Osteoblast (primary cell): ENCODE data around the gene C19orf44. TPM values are rescaled to one million over a fixed set of nuclear protein-coding genes. Genes with fewer than 3 reads are reported as not detected.

Experiments
- DNase-seq: peaks from one replicate; pipeline ENCODE4 v3.0.0; 2011; ENCODE audit warnings: low spot score, mixed read lengths; ENCODE audit not compliant: insufficient read length; ENCODE audit errors: missing footprints
- H2AFZ ChIP-seq: 2 replicates; pipeline ENCODE4 v1.6.0; 2011; ENCODE audit warnings: mild to moderate bottlenecking, low read length
- H3K27ac ChIP-seq: 2 replicates; pipeline ENCODE4 v1.5.1; 2011; ENCODE audit warnings: mild to moderate bottlenecking, low read depth, low read length, moderate library complexity
- H3K27me3 ChIP-seq: 2 replicates; pipeline ENCODE4 v1.6.0; 2012; ENCODE audit warnings: mild to moderate bottlenecking, control low read depth, inconsistent platforms, low read length, moderate library complexity; ENCODE audit not compliant: insufficient read depth
- H3K36me3 ChIP-seq: 2 replicates; pipeline ENCODE4 v1.5.1; 2011; ENCODE audit warnings: mild to moderate bottlenecking, low read length, control low read depth, moderate library complexity; ENCODE audit not compliant: insufficient read depth
- H3K4me1 ChIP-seq: 2 replicates; pipeline ENCODE4 v1.5.1; 2011; ENCODE audit warnings: mild to moderate bottlenecking, low read length, control low read depth, moderate library complexity; ENCODE audit not compliant: insufficient read depth
- H3K4me2 ChIP-seq: 2 replicates; pipeline ENCODE4 v1.6.0; 2011; ENCODE audit warnings: mild to moderate bottlenecking, low read length; ENCODE audit not compliant: insufficient read depth
- H3K4me3 ChIP-seq: fragments of 200-600 bp; sonication (generic); 3 replicates; pipeline ENCODE4 v1.5.1; 2012; ENCODE audit warnings: mild to moderate bottlenecking, low read length, inconsistent platforms; ENCODE audit not compliant: insufficient read depth
- H3K79me2 ChIP-seq: 2 replicates; pipeline ENCODE4 v1.6.0; 2012; ENCODE audit warnings: mild to moderate bottlenecking, low read length, control low read depth, inconsistent platforms; ENCODE audit not compliant: insufficient read depth
- H3K9me3 ChIP-seq: 2 replicates; pipeline ENCODE4 v1.5.1; 2011; ENCODE audit warnings: low read depth, low read length, control low read depth
- H4K20me1 ChIP-seq: 2 replicates; pipeline ENCODE4 v1.6.0; 2012; ENCODE audit warnings: mild to moderate bottlenecking, low read length, control low read depth; ENCODE audit not compliant: insufficient read depth
- CTCF ChIP-seq: IDR thresholded peaks from 2 replicates; pipeline ENCODE4 v1.5.1; 2011; ENCODE audit warnings: mild to moderate bottlenecking, low read depth, low read length, moderate library complexity; ENCODE audit errors: extremely low read depth
- total RNA-seq: library from RNA; depleted of rRNA; stranded (reverse); fragments of >200 nt; gene quantifications from 2 replicates; pipeline ENCODE4 v1.2.3, GENCODE V29; 2012

C19orf44 gene
- total RNA-seq, 1 donor, result 7.2 TPM

DNA sequence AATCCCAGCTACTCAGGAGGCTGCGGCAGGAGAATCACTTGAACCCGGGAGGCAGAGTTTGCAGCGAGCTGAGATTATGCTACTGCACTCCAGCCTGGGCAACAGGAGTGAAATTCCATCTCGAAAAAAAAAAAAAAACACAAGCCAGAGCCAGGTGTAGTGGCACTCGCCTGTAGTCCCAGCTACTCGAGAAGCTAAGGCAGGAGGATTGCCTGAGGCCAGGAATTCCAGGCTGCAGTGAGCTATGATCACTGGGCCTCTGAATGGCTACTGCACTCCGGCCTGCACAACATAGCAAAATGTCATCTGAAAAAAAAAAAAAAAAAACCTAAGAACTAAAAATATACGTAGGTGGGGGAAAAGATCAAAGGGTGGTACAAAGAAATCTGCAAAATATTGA lies 43.9 kb upstream of the C19orf44 start:
- no peaks in the 10 kb centered on the region for H3K36me3 ChIP-seq
- H3K4me3 ChIP-seq, result no peak overlapping the region
- TF ChIP-seq CTCF, result no peak
- no peak for DNase-seq
- H3K27me3 ChIP-seq, result no peaks in the 10 kb centered on the region
- H3K9me3 ChIP-seq, result no peaks in the 10 kb centered on the region
- H3K4me1 ChIP-seq, result peaks cover 21% of the 10 kb centered on the region
- H3K4me2 ChIP-seq, result no peak overlapping the region
- no peak overlapping the region for H2AFZ ChIP-seq
- no peak overlapping the region for H3K27ac ChIP-seq
- peaks cover 85% of the 10 kb centered on the region for H3K79me2 ChIP-seq
- peaks cover 39% of the 10 kb centered on the region for H4K20me1 ChIP-seq

GRCh38 chr19:16454351-16454918 lies 41.8 kb upstream of the C19orf44 start:
- H3K79me2 ChIP-seq, result peaks cover 88% of the 10 kb centered on the region
- no peak for TF ChIP-seq CTCF
- no peak overlapping the region for H3K27ac ChIP-seq
- no peak for DNase-seq
- H3K4me3 ChIP-seq, result no peak overlapping the region
- H3K4me1 ChIP-seq, result peaks cover 23% of the 10 kb centered on the region
- H2AFZ ChIP-seq, result no peak overlapping the region
- no peaks in the 10 kb centered on the region for H3K27me3 ChIP-seq
- no peak overlapping the region for H3K4me2 ChIP-seq
- peaks cover 49% of the 10 kb centered on the region for H4K20me1 ChIP-seq
- H3K36me3 ChIP-seq, result no peaks in the 10 kb centered on the region
- H3K9me3 ChIP-seq, result no peaks in the 10 kb centered on the region

DNA sequence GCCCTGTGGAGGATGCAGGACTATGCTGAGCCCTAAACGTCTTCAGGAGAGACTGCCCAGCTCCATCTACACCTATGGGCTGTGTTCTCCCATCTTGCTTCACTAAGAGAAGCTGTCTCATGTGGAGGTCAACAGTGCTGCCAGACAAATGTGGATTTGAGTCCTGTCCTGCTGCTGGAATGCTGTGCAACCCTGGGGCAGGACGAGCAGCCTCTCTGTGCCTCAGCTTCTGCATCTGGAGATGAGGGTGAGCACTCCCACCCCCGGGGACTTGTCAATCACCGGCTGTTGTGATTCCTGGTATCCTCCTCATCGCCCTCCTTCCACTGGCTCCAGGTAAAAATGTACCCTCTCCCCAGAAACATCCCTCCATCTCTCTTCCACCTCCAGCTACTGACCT lies 40.7 kb upstream of the C19orf44 start:
- H3K27ac ChIP-seq, result no peak overlapping the region
- H3K4me3 ChIP-seq, result no peak overlapping the region
- peaks cover 88% of the 10 kb centered on the region for H3K79me2 ChIP-seq

More for the DNA sequence above, 40.7 kb upstream of the C19orf44 start:
- DNase-seq, result no peak
- no peaks in the 10 kb centered on the region for H3K9me3 ChIP-seq
- no peak for TF ChIP-seq CTCF
- H3K36me3 ChIP-seq, result no peaks in the 10 kb centered on the region
- peaks cover 44% of the 10 kb centered on the region for H4K20me1 ChIP-seq
- peaks cover 23% of the 10 kb centered on the region for H3K4me1 ChIP-seq
- no peak overlapping the region for H2AFZ ChIP-seq
- H3K27me3 ChIP-seq, result no peaks in the 10 kb centered on the region
- no peak overlapping the region for H3K4me2 ChIP-seq
